Measurements from ENCODE around the gene SH2D3A. TPM values are rescaled to one million over a fixed set of nuclear protein-coding genes. Genes with fewer than 3 reads are reported as not detected.
"Not testable (repeated sequence)": the region's sequence is repeated elsewhere in the genome, so short reads cannot be mapped to it uniquely, and the experiment has no call there.

Gene SH2D3A
- total RNA-seq, 1 experiment from 2014 or later: 2.2 TPM

DNA sequence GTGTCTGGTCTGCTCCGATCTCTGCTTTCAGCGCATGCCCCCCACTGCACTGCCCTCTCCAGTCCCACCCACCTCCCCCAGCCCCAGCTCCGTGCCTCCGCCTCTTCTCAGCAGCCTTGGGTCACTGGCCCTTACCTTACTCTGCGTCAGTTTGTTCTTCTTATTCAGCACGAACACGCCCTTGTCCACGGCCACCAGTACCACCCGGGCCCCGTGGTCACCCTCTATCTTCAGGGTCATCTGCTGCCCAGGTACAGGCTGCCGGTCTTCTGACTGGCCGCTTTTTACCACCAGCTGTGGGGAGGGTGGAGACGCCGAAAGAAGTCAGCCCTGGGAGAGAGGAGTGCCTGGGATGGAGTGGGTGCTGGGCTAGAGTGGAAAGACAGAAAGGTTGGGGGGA lies 57.7 kb downstream of the SH2D3A start:
- no peaks in the 10 kb centered on the region for H3K27me3 ChIP-seq (ENCODE audit: control insufficient read depth, insufficient read depth, low read length)
- H3K36me3 ChIP-seq (ENCODE audit: control insufficient read depth, insufficient read depth, low read length): no peaks in the 10 kb centered on the region
- DNase-seq (ENCODE audit: low read depth, low spot score) (no peak), ATAC-seq (no peak)
- H3K4me1 ChIP-seq (ENCODE audit: control insufficient read depth, insufficient read depth, low read length): no peaks in the 10 kb centered on the region
- no TSS peak for BruUV-seq (replicated peaks)
- no peaks in the 10 kb centered on the region for H3K9me3 ChIP-seq (ENCODE audit: control insufficient read depth, insufficient read depth, low read depth, low read length)
- in situ Hi-C loops (cut with HindIII; ENCODE audit: low pct_unique_long_range_greater_than_20kb, low sequenced_read_pairs): no loop called here
- intact Hi-C loops (cut with micrococcal nuclease; ENCODE audit: unreplicated experiment): no loop called here
- TF ChIP-seq, protein P1, sequence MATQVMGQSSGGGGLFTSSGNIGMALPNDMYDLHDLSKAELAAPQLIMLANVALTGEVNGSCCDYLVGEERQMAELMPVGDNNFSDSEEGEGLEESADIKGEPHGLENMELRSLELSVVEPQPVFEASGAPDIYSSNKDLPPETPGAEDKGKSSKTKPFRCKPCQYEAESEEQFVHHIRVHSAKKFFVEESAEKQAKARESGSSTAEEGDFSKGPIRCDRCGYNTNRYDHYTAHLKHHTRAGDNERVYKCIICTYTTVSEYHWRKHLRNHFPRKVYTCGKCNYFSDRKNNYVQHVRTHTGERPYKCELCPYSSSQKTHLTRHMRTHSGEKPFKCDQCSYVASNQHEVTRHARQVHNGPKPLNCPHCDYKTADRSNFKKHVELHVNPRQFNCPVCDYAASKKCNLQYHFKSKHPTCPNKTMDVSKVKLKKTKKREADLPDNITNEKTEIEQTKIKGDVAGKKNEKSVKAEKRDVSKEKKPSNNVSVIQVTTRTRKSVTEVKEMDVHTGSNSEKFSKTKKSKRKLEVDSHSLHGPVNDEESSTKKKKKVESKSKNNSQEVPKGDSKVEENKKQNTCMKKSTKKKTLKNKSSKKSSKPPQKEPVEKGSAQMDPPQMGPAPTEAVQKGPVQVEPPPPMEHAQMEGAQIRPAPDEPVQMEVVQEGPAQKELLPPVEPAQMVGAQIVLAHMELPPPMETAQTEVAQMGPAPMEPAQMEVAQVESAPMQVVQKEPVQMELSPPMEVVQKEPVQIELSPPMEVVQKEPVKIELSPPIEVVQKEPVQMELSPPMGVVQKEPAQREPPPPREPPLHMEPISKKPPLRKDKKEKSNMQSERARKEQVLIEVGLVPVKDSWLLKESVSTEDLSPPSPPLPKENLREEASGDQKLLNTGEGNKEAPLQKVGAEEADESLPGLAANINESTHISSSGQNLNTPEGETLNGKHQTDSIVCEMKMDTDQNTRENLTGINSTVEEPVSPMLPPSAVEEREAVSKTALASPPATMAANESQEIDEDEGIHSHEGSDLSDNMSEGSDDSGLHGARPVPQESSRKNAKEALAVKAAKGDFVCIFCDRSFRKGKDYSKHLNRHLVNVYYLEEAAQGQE (IDR thresholded peaks at IDR 0.05; ENCODE audit: insufficient read depth in 1 of 2, low read depth in 2 of 2, low read length in 1 of 2): no peak
- TF ChIP-seq TCF7L2 (IDR thresholded peaks at IDR 0.05; ENCODE audit: low read depth, low read length): no peak
- no peak overlapping the region for H3K27ac ChIP-seq (ENCODE audit: low read length)
- H3K4me3 ChIP-seq (ENCODE audit: low read depth in 2 of 2, low read length in 2 of 2): no peak overlapping the region
- ChIA-PET POLR2A (no interaction called here), CTCF (no interaction called here)

DNA sequence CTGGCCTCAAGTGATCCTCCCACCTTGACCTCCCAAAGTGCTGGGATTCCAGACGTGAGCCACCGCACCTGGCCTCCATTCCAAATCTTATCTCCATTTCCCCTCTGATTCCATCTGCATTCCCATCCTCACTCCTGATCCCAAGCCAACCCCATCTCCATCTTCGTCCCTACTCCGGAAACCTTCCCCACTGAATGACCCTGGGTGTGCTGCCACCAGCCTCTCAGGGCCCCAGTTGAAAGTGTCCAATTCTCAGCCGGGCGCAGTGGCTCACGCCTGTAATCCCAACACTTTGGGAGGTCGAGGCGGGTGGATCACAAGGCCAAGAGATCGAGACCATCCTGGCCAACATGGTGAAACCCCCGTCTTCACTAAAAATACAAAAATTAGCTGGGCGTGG lies 58.3 kb downstream of the SH2D3A start:
- H3K27me3 ChIP-seq (ENCODE audit: control insufficient read depth, insufficient read depth, low read length); POLR2A ChIA-PET; H3K4me3 ChIP-seq (ENCODE audit: low read depth in 2 of 2, low read length in 2 of 2); ATAC-seq; H3K27ac ChIP-seq (ENCODE audit: low read length); BruUV-seq (replicated peaks); H3K9me3 ChIP-seq (ENCODE audit: control insufficient read depth, insufficient read depth, low read depth, low read length); DNase-seq (ENCODE audit: low read depth, low spot score); H3K36me3 ChIP-seq (ENCODE audit: control insufficient read depth, insufficient read depth, low read length); in situ Hi-C loops (cut with HindIII; ENCODE audit: low pct_unique_long_range_greater_than_20kb, low sequenced_read_pairs); H3K4me1 ChIP-seq (ENCODE audit: control insufficient read depth, insufficient read depth, low read length); intact Hi-C loops (cut with micrococcal nuclease; ENCODE audit: unreplicated experiment); CTCF ChIA-PET: not testable (repeated sequence)

DNA sequence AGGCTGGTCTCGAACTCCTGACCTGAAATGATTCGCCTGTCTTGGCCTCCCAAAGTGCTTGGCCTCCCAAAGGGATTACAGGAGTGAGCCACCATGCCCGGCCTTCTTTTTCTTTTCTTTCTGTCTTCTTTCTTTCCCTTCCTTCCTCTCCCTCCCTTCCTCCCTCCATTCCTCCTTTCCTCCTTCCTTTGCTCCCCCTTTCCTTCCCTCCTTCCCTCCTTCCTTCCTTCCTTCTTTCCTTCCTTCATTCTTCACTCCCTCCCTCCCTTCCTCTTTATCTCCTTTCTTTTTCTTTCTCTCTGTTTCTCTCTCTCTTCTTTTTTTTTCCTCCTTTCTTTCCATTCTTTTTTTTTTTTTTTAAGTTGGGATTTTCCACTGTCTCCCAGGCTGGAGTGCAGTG lies 58.9 kb downstream of the SH2D3A start:
- intact Hi-C loops (cut with micrococcal nuclease; ENCODE audit: unreplicated experiment): no loop called here
- Histone ChIP-seq H3K4me3 (ENCODE audit: low read depth in 2 of 2, low read length in 2 of 2) (no peak overlapping the region), H3K36me3 (ENCODE audit: control insufficient read depth, insufficient read depth, low read length) (no peaks in the 10 kb centered on the region), H3K4me1 (ENCODE audit: control insufficient read depth, insufficient read depth, low read length) (no peaks in the 10 kb centered on the region), H3K27ac (ENCODE audit: low read length) (no peak overlapping the region), H3K27me3 (ENCODE audit: control insufficient read depth, insufficient read depth, low read length) (no peaks in the 10 kb centered on the region), H3K9me3 (ENCODE audit: control insufficient read depth, insufficient read depth, low read depth, low read length) (no peaks in the 10 kb centered on the region)
- CTCF ChIA-PET: no interaction called here
- POLR2A ChIA-PET: no interaction called here
- ATAC-seq (no peak), DNase-seq (ENCODE audit: low read depth, low spot score) (no peak)
- TF ChIP-seq TCF7L2 (IDR thresholded peaks at IDR 0.05; ENCODE audit: low read depth, low read length): no peak
- TF ChIP-seq, protein P1 (IDR thresholded peaks at IDR 0.05; ENCODE audit: insufficient read depth in 1 of 2, low read depth in 2 of 2, low read length in 1 of 2): no peak
- in situ Hi-C loops (cut with HindIII; ENCODE audit: low pct_unique_long_range_greater_than_20kb, low sequenced_read_pairs): no loop called here
- no TSS peak for BruUV-seq (replicated peaks)
